HG03442 (cell line): ENCODE measurements around the gene VPREB1.
"Not testable (repeated sequence)": the region's sequence is repeated elsewhere in the genome, so short reads cannot be mapped to it uniquely, and the experiment has no call there.

ENCODE experiments used
- ATAC-seq: cut with Tn5 transposase; IDR thresholded peaks from one replicate; pipeline ENCODE4 v1.9.1; 2021; ENCODE audit warnings: mild to moderate bottlenecking, moderate library complexity; ENCODE audit not compliant: unreplicated experiment

The VPREB1 gene

DNA sequence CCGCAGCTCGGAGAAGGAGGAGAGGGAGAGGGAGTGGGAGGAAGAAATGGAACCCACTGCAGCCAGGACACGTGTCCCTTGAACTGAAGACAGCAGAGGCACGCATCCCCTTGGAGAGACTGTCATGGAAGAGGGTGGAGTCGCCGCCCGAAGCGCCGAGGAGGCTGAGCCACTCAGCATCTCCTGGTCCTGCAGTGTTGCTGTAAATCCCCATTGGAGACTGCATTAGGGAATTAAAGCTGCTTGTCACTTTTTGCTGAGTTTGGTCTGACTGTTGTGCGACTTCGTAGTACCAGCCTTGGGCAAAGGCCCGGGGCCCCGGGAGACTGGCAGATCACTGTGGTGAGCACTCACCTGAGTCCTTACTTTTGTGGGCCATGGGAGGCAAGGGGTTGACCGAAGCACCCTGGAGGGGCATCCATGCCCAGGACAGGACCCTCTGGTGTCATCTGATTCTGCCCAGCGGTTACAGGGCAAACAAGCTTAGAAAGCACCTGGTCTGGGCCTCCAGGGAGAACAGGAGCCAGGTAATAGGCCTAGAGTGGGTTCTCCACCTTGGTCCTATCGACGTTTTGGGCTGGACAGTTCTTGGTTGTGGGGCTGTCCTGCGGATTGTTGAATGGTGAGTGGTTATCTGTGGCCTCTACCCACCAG, 797 bp downstream of the VPREB1 start:
- ATAC-seq: no peak

DNA sequence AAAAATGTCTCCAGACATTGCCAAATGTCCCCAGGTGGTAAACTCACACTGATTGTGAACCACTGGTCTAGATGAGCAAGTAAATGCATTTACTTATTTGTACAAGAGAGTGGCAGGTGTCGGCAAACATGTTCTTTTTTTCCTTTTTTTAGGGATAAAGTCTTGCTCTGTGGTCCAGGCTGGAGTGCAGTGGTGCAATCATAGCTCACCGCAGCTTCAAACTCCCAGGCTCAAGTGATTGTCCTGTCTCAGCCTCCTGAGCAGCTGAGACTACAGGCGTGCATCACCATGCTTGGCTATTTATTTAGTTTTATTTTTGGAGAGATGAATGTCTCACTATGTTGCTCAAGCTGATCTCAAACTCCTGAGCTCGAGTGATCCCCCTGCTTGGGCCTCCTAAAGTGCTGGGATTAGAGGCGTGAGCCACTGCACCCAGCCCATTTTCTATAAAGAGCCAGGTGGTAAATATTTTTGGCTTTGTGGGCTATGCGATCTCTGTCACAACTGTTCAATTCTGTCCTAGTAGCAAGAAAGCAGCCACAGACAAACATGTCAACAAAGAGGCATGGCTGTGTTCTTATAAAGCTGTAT, 1.4 kb downstream of the VPREB1 start:
- no peak for ATAC-seq

DNA sequence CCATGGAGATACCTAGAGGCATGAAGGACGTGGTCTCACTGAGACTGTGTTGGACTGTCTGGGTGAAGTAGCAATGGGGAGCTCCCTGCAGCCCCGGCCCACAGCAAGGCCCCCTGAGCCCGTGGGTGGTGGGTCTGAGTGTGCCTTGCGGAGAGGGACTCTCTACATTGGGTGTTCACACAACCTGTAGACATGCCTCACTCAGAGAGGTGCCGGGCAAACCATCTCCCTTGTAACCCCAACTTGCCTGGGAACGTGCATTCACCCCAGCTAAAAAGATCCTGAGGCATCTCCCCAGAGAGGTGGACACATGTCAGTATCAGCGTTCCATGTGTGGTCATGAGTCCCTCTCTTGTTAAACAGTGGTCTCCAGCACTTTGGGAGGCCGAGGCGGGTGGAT, 2.1 kb downstream of the VPREB1 start:
- no peak for ATAC-seq

DNA sequence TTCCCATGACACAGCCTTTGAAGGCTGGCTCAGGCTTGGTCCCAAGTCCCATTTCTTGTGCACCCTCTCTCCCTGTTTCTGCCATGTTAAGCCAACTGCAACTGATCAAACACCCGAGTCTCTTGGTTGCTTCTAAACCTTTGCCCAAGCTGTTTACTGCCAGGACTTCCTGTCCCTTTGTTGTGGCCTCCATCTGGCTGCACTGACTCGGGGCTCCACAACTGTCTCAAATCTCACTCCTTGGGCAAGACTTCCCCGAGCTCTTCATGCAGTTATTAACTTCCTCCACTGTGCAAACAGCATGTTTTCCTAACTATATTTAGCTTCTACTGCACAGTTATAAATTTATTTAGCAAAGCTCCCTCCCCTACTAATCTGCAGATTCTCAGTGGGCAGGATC, 4.3 kb downstream of the VPREB1 start:
- ATAC-seq: no peak

DNA sequence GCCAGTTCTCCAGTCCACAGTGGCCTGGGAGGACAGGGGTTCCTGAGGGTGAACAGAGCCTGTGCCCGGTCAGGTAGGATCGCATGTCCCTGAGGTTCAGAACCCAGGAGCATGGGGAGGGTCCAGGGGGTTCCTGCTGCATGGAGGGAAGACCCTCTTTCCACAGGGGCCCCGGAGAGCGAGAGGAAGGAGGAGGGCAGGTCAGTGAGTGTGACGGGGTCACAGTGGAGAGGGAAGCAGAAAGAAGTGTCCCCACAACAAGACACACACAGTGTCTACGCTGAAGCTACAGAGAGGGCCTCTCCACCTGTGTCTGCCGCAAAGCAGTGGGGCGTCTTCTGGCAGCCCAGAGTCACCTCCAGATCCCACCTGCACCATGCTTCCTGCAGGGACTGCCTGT, 6.1 kb downstream of the VPREB1 start:
- ATAC-seq: not testable (repeated sequence)

DNA sequence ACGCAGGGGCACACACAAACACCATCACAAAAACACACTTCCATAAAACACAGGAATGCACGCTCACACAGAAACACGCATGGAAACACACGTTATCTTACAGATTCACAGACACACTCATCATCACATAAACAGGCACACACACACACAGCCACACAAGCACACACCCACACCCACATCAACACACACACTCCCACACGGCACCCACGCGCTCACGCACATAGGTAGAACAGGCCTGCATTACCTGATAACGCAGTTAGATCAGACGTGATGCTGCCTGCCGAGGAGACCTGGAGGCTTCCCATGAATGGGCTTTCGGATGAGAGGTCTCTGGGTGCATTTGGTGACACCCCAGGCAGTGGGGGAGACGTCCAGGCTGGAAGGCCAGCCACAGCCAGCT, 11.5 kb downstream of the VPREB1 start:
- not testable (repeated sequence) for ATAC-seq

DNA sequence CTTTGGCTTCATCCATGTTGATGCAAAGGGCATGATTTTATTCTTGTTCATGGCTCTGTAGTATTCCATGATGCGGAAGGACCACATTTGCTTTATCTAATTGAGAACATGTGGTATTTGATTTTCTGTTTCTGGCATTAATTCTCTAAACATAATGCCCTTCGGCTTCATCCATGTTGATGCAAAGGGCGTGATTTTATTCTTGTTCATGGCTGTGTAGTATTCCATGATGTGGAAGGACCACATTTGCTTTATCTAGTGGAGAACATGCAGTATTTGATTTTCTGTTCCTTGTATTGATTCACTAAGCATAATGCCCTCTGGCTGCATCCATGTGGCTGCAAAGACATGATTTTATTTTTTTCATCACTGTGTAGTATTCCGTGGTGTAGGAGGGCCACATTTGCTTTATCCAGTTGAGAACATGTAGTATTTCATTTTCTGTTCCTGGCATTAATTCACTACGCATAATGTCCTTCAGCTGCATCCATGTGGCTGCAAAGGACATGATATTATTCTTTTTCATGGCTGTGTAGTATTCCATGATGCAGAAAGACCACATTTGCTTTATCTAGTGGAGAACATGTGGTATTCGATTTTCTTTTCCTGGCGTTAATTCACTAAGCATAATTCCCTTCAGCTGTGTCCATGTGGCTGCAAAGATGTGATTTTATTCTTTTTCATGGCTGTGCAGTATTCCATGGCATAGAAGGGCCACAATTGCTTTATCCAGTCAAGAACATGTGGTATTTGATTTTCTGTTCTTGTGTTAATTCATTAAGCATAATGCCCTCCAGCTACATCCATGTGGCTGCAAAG, 14.2 kb downstream of the VPREB1 start:
- ATAC-seq: not testable (repeated sequence)

DNA sequence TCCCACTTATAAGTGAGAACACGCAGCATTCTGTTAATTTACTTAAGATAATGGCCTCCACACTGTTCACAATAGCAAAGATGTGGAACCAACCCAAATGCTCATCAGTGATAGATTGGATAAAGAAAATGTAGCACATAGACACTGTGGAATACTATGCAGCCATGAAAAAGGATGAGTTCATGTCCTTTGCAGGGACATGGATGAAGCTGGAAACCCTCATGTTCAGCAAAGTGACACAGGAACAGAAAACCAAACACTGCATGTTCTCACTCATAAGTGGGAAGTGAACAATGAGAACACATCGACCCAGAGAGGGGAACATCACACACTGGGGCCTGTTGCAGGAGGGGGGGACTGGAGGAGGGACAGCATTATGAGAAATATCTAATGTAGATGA, 15.6 kb downstream of the VPREB1 start:
- ATAC-seq: not testable (repeated sequence)

DNA sequence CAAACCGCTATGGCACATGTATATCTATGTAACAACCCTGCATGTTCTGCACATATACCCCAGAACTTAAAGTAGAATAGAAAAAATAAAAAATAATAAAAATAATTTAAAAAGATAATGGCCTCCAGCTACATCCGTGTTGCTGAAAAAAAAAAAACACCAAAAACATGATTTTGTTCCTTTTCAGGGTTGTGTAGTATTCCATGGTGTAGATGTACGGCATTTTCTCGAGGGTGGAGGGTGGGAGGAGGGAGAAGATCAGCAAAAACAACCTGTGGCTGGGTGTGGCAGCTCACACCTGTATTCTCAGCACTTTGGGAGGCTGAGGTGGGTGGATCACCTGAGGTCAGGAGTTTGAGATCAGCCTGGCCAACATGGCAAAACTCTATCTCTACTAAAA, 16.0 kb downstream of the VPREB1 start:
- not testable (repeated sequence) for ATAC-seq

DNA sequence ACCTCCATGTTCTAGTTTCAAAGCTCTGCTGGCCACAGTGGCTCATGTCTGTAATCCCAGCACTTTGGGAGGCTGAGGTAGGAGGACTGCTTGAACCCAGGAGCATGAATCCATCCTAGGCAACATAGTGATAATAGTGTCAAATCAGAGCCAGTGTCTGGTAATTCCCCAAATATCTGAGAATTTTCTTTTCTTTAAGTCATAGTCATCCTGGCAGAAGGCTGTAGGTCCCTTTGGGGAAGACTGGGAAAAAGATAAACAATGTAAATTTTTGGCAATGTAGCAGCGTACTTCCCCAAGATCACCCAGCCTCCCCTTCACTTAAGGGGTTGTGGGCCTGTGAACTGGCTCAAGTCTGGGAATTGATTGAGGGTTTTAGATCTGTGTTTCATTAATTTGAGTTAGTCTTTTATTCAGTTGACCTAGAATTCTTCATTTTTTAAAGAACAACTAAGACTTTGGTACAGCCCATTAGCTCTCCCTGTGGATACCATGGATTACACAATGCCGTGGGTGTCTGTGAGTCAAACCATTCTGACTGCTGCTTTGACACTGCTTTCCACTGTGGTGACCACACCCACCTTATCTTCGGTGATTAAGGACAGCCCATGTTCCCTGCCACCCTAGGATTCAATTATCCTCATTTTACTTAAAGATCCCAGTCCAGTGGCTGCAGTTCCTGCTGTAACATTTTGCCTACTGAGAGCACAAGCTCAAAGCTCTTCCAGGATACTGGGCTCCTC, 17.9 kb downstream of the VPREB1 start:
- ATAC-seq: not testable (repeated sequence)

DNA sequence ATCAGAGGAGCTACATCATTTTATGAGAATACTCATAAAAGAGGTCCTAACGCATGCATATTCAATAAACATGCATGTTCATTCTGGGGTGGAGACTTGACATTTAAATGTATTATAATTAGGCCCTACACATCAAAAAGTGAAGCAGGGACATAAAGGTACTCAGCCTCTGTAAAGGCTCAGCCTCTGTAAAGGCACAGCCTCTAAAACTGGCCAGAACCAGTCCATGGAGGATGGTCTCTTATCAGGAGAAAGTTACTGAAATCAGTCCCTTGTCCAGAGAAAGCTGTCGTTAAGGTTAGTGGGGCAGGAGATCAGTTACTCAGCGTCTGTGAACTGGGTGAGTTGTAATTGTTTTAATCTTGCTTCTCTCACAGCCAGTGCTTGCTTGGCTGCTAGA, 19.2 kb downstream of the VPREB1 start:
- not testable (repeated sequence) for ATAC-seq

DNA sequence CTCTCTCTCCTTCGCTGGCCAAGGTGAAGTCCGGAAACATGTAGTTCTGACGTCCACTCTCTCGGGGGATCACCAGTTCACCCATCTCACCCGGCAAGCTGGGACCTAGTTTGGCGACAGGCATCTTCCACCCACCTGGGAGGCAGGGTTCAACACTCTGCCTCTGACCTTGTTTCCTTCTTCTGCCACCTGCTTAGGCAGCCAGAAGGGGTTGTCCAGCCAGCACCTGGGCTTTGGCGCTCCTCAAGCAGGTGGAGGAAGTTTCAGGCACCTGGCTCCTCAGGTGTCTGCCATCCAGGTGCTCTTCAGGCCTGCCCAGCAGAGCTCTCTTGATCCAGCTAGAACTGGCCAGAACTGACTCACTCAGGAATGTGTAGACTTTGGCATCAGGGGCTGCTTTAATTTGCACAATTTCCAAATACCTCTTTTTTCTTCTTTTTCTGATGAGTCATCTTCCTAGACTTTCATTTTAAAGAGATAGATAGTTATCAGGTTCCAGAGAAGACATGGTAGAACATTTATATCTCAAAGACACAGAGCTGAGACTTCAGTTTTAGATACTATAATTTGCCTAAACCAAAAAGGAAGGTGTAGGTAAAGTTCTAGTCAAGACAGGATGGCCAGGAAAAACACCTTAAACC, 25.6 kb downstream of the VPREB1 start:
- not testable (repeated sequence) for ATAC-seq

DNA sequence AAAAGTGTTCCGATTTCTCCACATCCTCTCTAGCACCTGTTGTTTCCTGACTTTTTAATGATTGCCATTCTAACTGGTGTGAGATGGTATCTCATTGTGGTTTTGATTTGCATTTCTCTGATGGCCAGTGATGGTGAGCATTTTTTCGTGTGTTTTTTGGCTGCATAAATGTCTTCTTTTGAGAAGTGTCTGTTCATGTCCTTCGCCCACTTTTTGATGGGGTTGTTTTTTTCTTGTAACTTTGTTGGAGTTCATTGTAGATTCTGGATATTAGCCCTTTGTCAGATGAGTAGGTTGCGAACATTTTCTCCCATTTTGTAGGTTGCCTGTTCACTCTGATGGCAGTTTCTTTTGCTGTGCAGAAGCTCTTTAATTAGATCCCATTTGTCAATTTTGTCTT, 32.8 kb downstream of the VPREB1 start:
- ATAC-seq: not testable (repeated sequence)

DNA sequence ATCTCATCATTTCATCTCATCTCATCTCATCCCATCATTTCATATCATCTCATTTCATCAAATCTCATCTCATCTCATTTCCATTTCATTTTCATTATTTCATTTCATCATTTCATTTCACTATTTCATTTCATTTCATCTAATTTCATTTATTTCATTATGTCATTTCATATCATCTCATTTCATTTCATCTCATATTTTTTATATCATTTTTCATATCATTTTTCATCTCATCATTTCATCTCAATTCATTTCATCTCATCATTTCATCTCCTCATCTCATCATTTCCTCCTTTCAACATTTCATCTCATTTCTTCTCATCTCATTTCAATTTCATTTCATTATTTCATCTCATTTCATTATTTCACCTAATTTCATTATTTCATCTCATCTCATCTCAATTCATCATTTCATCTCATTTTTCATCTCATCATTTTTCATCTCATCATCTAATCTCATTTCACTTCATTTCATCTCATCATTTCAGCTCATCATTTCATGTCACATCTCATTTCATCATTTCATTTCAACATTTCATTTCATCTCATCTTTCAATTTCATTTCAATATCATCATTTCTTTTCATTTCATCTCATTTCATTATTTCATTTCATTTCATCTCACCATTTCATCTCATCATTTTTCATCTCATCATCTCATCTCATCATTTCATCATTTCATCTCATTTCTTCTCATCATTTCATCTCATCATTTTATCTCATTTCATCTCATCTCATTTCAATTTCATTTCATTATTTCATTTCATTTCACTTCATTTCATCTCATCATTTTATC, 40.6 kb downstream of the VPREB1 start:
- not testable (repeated sequence) for ATAC-seq

DNA sequence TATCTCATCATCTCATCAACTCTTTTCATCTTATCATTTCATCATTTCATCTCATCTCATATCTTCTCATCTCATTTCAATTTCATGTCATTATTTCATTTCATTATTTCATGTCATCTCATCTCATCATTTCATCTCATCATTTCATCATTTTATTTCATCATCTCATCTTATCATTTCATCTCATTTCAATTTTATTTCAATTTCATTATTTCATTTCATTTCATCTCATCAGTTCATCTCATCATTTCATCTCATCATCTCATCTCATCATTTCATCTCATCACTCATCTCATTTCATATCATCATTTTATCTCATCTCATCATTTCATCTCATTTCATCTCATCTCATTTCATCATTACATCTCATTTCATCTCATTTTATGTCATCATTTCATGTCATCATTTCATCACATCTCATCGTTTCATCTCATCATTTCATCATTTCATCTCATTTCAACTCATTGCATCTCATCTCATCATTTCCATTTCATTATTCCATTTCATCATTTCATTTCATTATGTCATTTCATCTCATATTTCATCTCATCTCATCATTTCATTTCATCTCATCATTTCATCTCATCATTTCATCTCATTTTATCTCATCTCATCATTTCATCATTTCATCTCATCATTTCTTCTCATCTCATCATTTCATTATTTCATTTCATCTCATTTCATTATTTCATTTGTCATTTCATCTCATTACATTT, 42.0 kb downstream of the VPREB1 start:
- ATAC-seq: not testable (repeated sequence)

DNA sequence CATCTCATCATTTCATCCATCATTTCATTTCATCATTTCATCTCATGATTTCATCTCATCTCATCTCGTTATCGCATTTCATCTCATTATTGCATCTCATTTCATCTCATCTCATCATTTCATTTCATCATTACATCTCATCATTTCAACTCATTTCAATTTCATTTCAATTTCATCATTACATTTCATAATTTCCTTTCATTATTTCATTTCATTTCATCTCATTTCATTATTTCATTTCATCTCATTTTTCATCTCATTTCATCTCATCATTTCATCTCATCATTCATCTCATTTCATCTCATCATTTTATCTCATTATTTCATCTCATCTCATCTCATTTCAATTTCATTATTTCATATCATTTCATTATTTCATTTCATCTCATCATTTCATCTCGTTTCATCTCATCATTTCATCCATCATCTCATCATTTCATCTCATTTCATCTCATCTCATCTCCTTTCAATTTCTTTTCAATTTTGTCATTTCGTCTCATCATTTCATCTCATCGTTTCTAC, 42.6 kb downstream of the VPREB1 start:
- ATAC-seq: not testable (repeated sequence)

DNA sequence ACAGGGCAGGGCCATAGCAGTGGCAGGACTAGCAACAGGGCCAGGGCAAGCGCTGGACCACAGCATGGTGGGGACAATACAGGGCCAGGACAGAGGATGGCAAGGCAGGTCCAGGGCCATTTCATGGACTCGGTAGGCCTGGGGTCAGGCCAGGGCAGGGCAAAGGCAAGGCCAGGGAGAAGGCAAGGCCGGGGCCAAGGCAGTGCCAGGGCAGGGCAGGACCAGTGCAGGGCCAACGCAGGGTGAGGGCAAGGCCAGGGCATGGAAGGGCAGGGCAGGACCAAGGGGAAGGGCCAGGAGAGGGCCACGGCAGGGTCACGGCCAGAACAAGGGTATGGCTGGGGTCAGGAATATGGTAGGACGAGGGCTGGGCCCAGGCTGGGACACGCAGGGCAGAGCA, 45.1 kb downstream of the VPREB1 start:
- not testable (repeated sequence) for ATAC-seq

DNA sequence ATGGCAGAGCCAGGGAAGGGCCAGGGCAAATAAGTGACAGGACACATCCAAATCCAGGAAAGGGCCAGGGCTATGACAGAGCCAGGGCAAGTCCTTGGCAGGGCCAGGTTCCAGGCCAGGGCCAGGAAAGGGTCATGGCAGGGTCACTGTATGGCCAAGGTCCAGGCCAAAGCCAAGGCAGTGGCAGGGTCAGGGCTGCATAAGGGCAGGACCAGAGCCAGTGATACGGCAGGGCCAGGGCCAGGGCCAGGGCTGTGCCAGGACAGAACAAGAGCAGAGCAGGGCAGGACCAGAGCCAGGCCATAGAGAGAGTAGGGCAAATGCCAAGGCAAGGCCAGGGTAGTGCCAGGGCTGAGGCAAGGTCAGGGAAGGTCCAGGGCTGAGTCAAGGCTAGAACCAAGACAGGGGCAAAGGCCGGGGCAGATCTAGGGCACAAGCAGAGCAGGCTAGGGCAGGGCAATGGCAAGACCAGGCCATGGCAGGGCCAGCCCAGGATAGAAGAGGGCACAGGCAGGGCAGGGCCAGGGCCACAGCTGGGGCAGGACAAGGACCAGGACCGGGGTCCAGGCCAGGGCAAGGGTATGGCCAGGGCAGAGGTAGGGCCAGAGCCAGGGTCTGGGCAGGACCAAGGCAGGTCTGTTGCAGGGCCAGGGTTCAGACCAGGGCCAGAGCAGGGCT, 46.7 kb downstream of the VPREB1 start:
- not testable (repeated sequence) for ATAC-seq
